Lung (tissue), 12 donors: ENCODE results near the gene ABCD3. TPM values are rescaled to one million over a fixed set of nuclear protein-coding genes. Genes with fewer than 3 reads are reported as not detected.

ENCODE experiments used
- ATAC-seq: fragments of 200-7000 bp; cut with Tn5 transposase; one replicate; pipeline ENCODE4 v1.9.1; 2020; ENCODE audit warnings: moderate number of reproducible peaks; ENCODE audit not compliant: insufficient read depth, low FRiP score
- DNase-seq, 3 donors: peaks; one replicate each; pipeline ENCODE4 v3.0.0-alpha.2; 2013 to 2017
- H3K27ac ChIP-seq, 2 donors: one replicate each; pipeline ENCODE4 v1.5.1; 2013; ENCODE audit warnings: mild to moderate bottlenecking in 2 of 2, moderate library complexity in 2 of 2, control low read depth in 1 of 2, inconsistent platforms in 1 of 2, low read depth in 1 of 2, low read length in 1 of 2
- H3K27me3 ChIP-seq, 3 donors: one replicate each; pipeline ENCODE4 v1.5.1; 2013; ENCODE audit warnings: low read length in 2 of 3; ENCODE audit not compliant: control insufficient read depth in 3 of 3, insufficient read depth in 3 of 3
- H3K36me3 ChIP-seq, 4 donors: one replicate each; pipeline ENCODE4 v1.5.1; 2013; ENCODE audit warnings: low read length in 4 of 4, mild to moderate bottlenecking in 1 of 4, moderate library complexity in 1 of 4; ENCODE audit not compliant: control insufficient read depth in 4 of 4, insufficient read depth in 4 of 4
- H3K4me1 ChIP-seq, 5 donors: one replicate each; pipeline ENCODE4 v1.5.1; 2013; ENCODE audit warnings: low read length in 5 of 5, mild to moderate bottlenecking in 2 of 5, moderate library complexity in 1 of 5; ENCODE audit not compliant: control insufficient read depth in 5 of 5, insufficient read depth in 5 of 5
- H3K4me3 ChIP-seq: one replicate; pipeline ENCODE4 v1.5.1; 2013; ENCODE audit warnings: mild to moderate bottlenecking, control low read depth, moderate library complexity
- H3K9ac ChIP-seq, 2 donors: one replicate each; pipeline ENCODE4 v1.5.1; 2013; ENCODE audit warnings: low read length in 2 of 2, control low read depth in 1 of 2; ENCODE audit not compliant: insufficient read depth in 1 of 2
- H3K9me3 ChIP-seq, 4 donors: one replicate each; pipeline ENCODE4 v1.5.1; 2013; ENCODE audit warnings: low read length in 3 of 4, mild to moderate bottlenecking in 1 of 4, moderate library complexity in 1 of 4; ENCODE audit not compliant: control insufficient read depth in 4 of 4, insufficient read depth in 3 of 4
- WGBS, 2 donors: extraction: QIAGEN DNeasy Blood & Tissue Kit; methylation state at CpG; one replicate each; pipeline ENCODE4 v1.1.7; 2013; 5-methylcytosine and 5-hydroxymethylcytosine counted together
- polyA plus RNA-seq, 2 donors: library from polyadenylated mRNA; stranded (reverse); fragments of 200-250 nt; gene quantifications; one replicate each; pipeline ENCODE4 v1.2.1, GENCODE V29; 2013
- total RNA-seq, 2 donors: library from RNA; depleted of rRNA in 1 of 2; stranded (reverse); fragments of >200 nt in 1 of 2; gene quantifications; one replicate each; pipeline ENCODE4 v1.2.1, GENCODE V29; 2014 to 2021
- TF ChIP-seq, protein P1 (sequence below): IDR thresholded peaks from 2 replicates; pipeline ENCODE4 v1.5.1; 2012; ENCODE audit warnings: mild to moderate bottlenecking; ENCODE audit errors: control extremely low read depth, extremely low read depth
- donor health status: control.
- donor health status: control.
- donor health status: Bipolar disorder and iron deficiency.
- donor health status: healthy.
- donor health status: DM: yes; HTN: yes; CAD: no.

The ABCD3 gene
- total and polyA plus RNA-seq, 4 donors = 28.5 to 80.7 (median 43.8) TPM

DNA sequence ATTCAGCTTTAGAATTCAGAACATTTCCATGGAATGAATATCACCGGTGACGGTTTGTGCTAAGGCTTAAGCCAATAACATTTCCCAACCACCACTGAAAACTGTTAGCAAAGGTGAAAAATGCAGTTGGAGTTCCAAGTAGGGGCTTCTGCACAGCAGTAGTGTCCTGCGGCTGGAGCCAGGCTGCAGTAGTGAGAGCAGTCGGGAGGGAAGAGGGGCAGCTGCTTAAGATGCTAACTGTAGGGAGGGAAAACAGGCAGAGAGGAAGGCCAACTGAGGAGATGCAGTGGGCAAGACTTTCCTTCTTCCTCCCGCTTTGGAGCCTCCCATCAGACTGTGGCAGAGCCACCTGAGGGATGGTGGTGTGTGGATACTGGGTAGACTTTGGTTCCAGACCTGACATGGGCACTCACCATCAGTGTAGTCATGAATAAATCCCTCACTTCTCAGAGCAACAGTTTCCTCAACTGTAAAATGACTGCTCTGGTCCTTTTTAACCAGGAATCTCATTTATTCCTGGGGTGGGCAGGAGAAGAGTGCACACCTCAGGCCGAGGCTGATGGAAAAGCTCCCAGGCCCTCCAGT lies 120.1 kb downstream of the ABCD3 start:
- Histone ChIP-seq H3K36me3 (peaks cover 0 to 4% (median under 1%) of the 10 kb centered on the region in 4 donors), H3K27me3 (peaks cover 0 to 5% (median 2%) of the 10 kb centered on the region in 3 donors), H3K9ac (no peak overlapping the region), H3K9me3 (peaks cover 0 to 2% (median 0%) of the 10 kb centered on the region in 4 donors), H3K4me3 (no peak overlapping the region), H3K27ac (peak overlapping the region in 1 of 2 donors; percentile 32), H3K4me1 (peaks cover 0 to 17% (median 2%) of the 10 kb centered on the region in 5 donors)
- no peak for ATAC-seq
- TF ChIP-seq, protein P1, sequence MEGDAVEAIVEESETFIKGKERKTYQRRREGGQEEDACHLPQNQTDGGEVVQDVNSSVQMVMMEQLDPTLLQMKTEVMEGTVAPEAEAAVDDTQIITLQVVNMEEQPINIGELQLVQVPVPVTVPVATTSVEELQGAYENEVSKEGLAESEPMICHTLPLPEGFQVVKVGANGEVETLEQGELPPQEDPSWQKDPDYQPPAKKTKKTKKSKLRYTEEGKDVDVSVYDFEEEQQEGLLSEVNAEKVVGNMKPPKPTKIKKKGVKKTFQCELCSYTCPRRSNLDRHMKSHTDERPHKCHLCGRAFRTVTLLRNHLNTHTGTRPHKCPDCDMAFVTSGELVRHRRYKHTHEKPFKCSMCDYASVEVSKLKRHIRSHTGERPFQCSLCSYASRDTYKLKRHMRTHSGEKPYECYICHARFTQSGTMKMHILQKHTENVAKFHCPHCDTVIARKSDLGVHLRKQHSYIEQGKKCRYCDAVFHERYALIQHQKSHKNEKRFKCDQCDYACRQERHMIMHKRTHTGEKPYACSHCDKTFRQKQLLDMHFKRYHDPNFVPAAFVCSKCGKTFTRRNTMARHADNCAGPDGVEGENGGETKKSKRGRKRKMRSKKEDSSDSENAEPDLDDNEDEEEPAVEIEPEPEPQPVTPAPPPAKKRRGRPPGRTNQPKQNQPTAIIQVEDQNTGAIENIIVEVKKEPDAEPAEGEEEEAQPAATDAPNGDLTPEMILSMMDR = no peak
- WGBS, 2 donors = 58 to 82% methylated on average over 6 of the region's 6 CpGs
- DNase-seq = no peak

DNA sequence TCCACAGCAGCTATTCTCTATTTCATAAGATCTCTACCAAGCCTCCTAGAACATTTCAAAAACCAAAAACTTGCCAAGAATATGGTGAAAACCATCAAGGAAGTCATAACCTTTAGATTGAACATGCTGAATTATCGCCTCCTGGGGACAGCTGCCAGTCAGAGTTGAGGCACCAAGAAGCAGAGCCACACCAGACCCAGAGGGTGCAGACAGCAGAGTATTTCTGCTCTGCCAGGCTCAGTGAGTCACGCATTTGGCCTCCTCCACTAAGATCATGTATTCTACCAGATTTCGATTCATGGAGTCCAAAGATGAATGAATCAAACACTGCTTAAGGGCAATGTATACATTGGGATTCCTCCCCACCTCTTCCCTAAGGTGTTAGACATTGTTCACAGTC lies 121.3 kb downstream of the ABCD3 start:
- H3K36me3 ChIP-seq = peaks cover 0 to under 1% (median 0%) of the 10 kb centered on the region in 4 donors
- peak overlapping the region; percentile 37 to 85 for H3K27ac ChIP-seq
- H3K27me3 ChIP-seq = peaks cover 0 to 5% (median 2%) of the 10 kb centered on the region in 3 donors
- no peak for DNase-seq
- TF ChIP-seq, protein P1 = no peak
- H3K9me3 ChIP-seq = peaks cover 0 to 2% (median 0%) of the 10 kb centered on the region in 4 donors
- no peak for ATAC-seq
- 67 to 85% methylated on average over 3 of the region's 3 CpGs for WGBS, 2 donors
- no peak overlapping the region for H3K9ac ChIP-seq
- H3K4me3 ChIP-seq = no peak overlapping the region
- H3K4me1 ChIP-seq = peaks cover 0 to 17% (median 2%) of the 10 kb centered on the region in 5 donors

GRCh38 chr1:94540440-94541245 lies 122.5 kb downstream of the ABCD3 start:
- WGBS, 2 donors = 43 to 49% methylated on average over 23 of the region's 23 CpGs
- Histone ChIP-seq H3K27me3 (peaks cover 0 to 5% (median 2%) of the 10 kb centered on the region in 3 donors), H3K4me3 (peak overlapping the region; percentile 85), H3K9me3 (peaks cover 0 to 2% (median 0%) of the 10 kb centered on the region in 4 donors), H3K36me3 (no peaks in the 10 kb centered on the region), H3K4me1 (peaks cover 0 to 17% (median 2%) of the 10 kb centered on the region in 5 donors), H3K27ac (peak overlapping the region; percentile 85 to 96), H3K9ac (peak overlapping the region in 1 of 2 donors; percentile 34)
- no peak for ATAC-seq
- TF ChIP-seq, protein P1 = no peak
- no peak for DNase-seq
